ENCODE data around the gene MRI1.
"Not testable (repeated sequence)": the region's sequence is repeated elsewhere in the genome, so short reads cannot be mapped to it uniquely, and the experiment has no call there.

MRI1 gene

DNA sequence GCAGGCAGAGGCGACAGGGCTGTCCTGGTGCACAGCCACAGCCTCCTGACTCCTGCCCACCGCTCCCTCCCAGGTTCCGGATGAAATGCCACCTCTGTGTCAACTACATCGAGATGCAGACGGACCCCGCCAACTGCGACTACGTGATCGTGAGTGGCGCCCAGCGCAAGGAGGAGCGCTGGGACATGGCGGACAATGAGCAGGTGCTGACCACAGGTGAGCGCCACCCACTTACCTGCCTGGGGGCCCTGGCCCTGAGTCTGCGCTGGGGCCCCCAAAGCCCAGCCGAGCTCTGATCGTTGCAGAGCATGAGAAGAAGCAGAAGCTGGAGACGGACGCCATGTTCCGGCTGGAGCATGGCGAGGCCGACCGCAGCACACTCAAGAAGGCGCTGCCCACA is 5.5 kb upstream of the MRI1 start:
- DNase-seq (ENCODE audit: low read depth in 2 of 2) = no peak

DNA sequence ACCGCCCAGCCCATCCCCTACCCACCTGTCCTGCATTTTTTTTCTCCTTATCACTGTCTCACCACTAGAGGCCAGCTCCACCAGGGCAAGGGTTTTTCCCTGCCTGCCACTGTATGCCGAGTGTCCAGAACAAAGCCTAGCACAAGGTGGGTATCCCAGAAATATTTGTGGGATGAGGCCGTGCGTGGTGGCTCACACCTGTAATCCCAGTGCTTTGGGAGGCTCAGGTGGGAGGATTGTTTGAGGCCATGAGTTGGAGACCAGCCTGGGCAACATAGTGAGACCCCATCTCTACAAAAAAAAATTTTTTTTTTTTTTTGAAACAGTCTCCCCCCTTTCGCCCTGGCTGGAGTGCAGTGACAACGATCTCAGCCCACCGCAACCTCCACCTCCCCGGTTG is 2.9 kb upstream of the MRI1 start:
- no peak for DNase-seq (ENCODE audit: low read depth in 2 of 2)

DNA sequence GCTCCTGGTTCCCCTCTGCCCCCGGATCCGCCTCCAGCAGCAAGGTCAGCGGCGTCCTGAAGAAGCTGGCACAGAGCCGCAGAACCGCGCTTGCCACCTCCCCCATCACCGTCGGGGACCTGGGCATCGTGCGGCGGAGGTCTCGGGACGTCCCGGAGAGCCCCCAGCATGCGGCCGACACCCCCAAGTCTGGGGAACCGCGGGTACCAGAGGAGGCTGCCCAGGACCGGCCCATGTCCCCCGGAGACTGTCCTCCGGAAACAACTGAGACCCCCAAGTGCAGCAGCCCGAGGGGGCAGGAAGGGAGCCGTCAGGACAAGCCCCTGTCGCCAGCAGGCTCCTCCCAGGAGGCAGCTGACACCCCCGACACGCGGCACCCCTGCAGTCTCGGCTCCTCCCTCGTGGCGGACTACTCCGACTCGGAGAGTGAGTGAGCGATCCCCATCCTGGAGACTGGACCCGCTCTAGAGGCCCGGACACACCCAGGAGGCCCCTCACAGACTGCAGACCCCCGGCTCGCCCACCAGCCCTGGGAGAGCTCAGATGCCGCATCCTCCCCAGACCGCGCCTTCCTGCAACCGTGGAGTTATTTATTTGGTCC is 1.6 kb upstream of the MRI1 start:
- no peak for DNase-seq (ENCODE audit: low read depth in 2 of 2)

DNA sequence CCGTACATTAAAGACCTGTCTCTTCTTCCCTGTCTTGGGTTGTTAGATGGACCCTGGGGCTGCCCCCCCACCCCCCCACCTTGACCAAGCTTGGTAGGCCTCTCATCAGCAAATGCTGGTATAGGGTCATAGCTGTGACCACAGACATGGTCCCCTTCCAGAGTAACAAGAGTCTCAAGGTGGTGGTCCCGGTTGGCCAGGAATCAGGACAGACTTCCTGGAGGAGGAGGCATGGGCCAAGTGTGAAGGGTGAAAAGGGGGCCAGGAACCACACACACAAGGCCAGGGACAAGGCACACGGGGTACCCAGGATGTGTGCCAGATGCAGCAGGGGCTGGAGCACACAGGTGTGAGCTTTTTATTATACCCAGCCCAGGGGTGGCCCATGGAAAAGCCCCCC is 1.1 kb upstream of the MRI1 start:
- no peak for DNase-seq (ENCODE audit: low read depth in 2 of 2)

DNA sequence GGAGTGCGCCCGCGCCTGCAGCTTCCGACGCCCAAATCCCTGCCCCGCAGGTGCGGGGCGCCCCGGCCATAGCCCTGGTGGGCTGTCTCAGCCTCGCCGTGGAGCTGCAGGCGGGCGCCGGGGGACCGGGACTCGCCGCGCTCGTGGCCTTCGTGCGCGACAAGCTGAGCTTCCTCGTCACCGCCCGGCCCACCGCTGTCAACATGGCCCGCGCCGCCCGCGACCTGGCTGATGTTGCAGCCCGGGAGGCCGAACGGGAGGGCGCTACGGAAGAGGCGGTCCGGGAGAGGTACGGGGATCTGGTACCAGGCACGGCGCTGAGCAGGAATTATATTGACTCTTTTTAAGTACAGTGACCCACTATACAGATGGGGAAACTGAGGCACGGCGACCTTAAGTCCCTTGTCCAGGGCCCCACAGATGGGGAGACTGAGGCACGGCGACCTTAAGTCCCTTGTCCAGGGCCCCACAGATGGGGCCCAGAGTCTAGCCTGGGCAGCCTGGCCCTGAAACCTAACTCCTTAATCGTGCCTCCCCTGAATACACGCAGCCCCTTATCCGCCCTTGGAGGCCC is 586 bp downstream of the MRI1 start:
- DNase-seq (ENCODE audit: low read depth in 2 of 2) = peak in 1 of 2 donors; percentile 17

DNA sequence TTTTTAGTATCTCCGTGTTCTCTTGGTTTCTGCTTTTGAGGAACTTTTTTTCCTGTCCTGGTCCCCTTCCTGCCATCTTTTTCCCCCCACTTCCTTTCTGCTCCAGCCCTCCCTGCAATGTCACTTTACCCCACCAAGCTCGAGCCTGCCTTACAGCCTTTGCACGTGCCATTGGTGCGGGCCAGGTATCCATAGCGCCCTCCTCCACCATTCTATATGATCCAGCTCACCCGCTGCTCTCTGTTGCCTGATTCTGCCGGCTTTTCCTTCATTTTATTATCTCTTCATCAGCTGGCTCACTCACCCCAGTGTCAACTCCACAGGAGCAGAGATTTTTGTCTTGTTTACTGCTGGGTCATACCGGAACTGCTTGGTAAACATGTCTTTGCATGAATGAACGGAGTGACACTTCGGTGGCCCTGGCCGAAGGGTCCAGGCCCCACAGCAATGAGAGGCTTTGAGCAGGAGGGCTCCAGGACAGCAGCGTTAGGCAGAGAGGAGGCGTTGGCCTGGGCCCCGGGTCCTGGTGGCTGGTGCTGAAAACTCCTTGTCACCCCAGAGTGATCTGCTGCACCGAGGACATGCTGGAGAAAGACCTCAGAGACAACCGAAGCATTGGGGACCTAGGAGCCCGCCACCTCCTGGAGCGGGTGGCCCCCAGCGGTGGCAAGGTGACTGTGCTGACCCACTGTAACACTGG is 1.2 kb downstream of the MRI1 start:
- no peak for DNase-seq (ENCODE audit: low read depth in 2 of 2)

DNA sequence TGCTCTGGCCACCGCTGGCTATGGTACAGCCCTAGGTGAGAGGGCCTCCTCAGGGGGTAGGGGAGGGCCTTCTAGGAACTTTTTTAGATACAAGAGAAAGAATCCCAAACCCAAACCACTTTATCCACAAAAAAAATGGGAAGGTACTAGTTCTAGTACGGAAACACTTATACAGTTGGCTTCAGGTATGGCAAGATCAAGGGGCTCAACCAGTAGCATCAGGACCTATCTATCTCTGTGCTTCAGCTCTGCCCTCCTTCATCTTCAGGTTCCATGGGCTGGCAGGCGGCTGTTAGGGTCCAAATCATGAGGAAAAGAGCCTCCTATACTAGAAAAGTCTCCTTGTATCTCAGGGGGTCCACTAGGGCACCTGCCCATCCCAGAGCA is 1.8 kb downstream of the MRI1 start:
- DNase-seq (ENCODE audit: low read depth in 2 of 2) = no peak

DNA sequence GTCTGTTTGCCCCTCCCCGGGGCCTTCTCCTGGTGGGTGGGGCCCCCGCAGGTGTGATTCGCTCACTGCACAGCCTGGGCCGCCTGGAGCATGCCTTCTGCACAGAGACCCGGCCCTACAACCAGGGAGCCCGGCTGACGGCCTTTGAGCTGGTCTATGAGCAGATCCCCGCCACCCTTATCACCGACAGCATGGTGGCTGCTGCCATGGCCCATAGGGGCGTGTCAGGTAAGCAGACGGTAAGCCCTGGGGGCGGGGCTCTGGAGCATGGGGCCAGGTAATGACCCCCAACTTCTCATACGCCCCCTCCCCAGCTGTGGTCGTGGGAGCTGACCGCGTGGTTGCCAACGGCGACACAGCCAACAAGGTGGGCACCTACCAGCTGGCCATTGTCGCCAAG is 4.2 kb downstream of the MRI1 start:
- DNase-seq (ENCODE audit: low read depth in 2 of 2) = no peak

DNA sequence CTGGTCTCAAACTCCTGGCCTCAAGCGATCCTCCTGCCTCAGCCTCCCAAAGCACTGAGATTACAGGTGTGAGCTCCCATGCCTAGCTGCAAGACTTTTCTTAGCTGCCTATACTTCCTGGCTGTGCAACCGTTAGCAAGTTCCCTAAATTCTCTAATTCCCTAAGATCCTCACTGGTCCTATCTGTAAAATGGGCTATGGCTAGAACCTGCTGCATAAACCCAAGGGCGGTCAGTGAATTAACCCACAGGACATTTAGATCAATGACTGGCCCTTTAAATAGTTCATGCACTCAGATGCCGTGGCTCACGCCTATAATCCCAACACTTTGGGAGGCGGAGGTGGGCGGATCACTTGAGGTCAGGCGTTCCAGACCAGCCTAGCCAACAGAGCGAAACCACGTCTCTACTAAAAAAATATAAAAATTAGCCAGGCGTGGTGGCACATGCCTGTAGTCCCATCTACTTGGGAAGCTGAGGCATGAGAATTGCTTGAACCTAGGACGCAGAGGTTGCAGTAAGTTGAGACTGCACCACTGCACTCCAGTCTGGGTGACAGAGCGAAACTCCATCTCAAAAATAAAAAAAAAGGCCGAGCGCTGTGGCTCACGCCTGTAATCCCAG is 5.8 kb downstream of the MRI1 start:
- no peak for DNase-seq (ENCODE audit: low read depth in 2 of 2)

DNA sequence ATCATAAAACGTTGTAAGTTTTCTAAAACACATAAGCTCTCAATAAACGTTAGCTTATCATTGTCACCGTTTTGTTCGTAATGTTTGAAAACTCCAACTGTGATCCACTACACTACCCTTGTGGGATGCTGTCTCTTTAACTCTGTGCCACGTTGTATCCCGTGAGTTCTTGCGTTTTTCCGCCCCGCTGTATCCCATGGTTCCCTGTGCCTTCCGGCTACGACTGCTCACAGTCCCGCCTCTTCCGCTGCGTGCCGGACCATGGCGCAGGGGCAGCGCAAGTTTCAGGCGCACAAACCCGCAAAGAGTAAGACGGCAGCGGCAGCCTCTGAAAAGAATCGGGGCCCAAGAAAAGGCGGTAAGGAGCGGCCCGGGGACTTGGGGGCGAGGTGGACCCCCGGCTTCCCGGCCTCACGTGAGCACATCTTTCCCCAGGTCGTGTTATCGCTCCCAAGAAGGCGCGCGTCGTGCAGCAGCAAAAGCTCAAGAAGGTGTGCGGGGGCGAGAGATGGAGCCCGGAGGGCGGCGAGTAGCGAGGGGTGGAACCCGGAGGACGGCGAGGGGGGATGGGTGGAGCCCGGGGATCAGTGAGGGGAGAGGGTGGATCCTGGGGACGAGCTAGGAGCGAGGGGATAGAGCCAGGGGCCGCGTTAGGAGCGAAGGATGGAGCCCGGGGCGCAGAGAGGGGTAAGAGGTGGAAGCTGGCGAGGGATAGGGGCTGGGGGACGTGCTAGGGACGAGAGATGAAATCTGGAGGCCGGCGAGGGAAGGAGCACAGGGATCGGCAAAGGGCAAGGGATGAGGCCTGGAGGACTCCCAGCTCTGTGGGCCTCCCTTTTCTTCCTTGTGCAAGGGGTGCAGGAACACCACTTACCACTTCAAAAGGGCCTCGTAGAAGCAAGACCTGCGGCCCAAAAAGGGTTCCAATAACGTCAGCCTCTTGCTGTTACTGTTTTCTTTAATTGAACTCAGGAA is 10.2 kb downstream of the MRI1 start, which contains the start of gene C19orf53:
TSS of gene C19orf53 (plus strand) at position 240 of the 975 bp plus-strand sequence. CDS start at position 262, 22 bp downstream.
- peak; percentile 80 to 82 for DNase-seq (ENCODE audit: low read depth in 2 of 2)

DNA sequence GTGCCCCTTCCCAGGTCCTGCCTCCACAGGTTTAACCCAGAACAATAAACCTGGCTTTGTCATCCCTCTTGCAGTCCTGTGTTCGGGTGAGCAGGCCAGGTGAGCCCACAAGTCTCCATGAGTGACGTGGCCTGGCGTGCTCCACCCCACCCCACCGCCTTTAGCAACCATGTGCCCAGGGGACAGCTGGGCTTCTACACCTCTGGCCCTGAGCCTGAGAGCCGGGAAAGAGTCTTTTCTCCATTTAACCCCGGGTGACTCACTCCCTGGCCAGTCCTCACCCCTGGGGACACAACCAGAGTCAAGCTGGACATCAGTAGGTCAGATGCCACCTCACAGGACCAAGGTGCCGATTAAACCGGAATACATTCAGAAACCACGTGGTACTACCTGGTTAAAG is 14.1 kb downstream of the MRI1 start:
- DNase-seq (ENCODE audit: low read depth in 2 of 2) = no peak

DNA sequence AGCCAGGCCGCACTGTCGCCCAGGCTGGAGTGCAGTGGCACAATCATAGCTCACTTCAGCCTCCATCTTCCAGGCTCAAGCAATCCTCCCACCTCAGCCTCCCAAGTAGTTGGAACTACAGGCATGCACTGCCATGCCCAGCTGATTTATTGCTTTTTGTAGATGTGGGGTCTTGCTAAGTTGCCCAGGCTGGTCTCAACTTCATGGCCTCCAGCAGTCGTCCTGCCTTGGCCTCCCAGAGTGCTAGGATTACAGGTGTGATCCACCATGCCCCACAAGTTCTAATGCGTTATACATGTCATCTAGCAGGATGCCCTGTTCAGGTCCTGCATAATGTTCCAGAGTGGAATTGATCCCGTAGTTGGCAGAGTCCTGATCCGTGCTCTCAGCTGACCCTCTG is 14.5 kb downstream of the MRI1 start:
- no peak for DNase-seq (ENCODE audit: low read depth in 2 of 2)

DNA sequence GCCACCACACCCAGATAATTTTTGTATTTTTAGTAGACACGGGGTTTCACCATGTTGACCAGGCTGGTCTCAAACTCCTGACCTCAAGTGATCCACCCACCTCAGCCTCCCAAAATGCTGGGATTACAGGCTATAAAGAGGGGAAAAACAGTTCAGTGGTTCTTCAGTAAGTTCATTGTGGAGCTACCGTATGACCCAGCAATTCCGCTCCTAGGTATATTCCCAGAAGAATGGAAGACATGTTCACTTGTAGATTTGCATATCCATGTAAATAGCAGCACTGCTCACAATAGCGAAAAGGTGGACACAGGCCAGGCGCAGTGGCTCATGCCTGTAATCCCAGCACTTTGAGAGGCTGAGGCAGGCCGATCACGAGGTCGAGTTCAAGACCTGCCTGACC is 15.5 kb downstream of the MRI1 start:
- not testable (repeated sequence) for DNase-seq (ENCODE audit: low read depth in 2 of 2)

DNA sequence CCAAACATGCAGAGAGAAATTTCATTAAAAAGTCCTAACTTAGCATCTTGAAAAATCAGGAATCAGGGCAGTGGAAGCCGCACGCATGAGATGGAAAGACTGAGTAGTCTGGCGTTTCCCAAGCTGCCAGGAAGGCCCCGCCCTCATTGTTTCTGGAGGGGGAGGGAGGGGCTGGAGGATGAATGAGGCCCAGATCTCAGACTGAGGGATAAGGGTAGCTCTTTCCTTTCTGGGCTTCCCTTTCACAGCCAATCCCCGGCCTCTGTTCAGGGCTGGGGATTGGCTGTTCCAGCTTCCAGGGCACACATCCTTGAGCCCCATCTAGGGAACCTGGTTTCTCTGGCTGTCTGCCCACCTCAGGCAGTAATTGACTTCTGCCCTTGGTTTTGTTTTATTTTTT is 17.2 kb downstream of the MRI1 start:
- DNase-seq (ENCODE audit: low read depth in 2 of 2) = no peak

DNA sequence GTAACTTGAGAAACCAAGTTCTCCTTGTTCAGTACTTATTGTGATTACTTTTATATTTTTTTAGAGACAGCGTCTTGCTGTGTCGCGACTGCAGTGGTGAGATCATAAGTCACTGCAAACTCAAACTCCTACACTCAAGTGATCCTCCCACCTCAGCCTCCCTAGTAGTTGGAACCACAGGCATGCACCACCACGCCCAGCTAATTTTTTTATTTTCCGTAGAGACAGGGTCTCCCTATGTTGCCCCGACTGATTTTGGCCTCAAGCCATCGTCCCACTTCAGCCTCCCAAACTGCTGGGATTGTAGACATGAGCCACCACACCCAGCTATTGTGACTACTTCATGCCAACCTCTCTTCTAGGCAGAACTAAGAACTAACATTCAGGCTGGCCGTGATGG is 18.2 kb downstream of the MRI1 start:
- no peak for DNase-seq (ENCODE audit: low read depth in 2 of 2)

DNA sequence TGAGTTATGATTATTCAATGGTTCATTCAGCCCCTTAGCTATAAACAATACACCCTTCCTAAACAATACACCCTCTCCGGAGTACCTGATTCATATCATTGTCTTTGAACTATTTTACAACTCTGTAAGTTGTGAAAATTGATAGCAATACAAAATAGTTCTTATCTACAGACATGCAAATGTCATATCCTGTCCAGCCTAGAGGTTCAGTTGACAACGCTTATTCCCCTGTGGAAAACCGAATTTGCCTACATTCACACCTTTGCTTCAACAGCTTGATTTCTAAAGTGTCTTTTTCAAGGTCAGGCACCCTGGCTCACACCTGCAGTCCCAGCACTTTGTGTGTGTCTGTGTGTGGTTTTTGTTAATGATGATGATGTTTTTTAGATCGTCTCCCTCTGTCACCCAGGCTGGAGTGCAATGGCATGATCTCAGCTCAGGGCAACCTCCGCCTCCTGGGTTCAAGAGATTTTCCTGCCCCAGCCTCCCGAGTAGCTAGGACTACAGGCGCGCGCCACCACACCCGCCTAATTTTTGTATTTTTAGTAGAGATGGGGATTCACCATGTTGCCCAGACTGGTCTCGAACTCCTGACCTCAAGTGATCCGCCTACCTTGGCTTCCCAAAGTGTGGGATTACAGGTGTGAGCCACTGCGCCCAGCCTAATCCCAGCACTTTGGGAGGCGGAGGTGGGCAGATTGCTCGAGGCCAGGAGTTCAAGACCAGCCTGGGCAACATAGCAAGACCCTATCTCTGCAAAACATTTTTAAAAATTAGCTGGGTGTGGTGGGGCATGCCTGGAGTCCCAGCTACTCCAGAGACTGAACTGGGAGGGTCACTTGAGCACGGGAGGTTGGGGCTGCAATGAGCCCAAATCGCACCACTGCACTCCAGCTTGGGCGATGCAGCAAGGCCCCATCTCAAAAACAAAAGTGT is 19.5 kb downstream of the MRI1 start:
- DNase-seq (ENCODE audit: low read depth in 2 of 2) = no peak

DNA sequence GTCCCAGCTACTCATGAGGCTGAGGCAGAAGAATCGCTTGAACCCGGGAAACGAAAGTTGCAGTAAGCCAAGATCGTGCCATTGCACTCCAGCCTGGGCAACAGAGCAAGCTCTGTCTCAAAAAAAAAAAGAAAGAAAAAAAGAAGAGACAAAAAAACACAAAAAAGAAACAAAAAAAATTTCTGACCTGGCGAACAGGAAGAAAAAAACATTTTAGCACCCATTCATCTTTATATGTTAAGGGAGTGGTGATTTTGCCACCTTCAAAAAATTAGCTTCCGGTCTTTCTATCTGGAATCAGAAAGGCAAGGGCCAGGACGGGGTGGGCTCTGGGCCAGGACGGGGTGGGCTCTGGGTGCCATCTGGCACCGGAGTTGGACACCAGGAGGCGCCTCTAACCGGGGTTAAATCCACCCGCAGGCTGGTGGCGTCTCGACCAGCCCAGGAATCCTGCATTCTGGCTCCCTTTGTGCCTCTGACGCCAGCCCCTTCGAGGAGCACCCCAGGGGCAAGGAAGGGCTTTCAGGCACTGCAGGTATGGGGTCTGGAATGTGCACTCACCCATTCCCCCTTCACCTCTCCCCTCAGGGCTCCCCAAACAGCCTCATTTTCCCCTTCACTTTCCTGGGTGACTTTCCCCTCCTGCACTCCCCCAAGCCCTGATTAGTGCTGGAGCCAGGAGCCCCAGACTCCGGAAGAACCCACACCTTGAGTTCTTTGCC is 20.6 kb downstream of the MRI1 start:
- peak; percentile 51 to 54 for DNase-seq (ENCODE audit: low read depth in 2 of 2)

DNA sequence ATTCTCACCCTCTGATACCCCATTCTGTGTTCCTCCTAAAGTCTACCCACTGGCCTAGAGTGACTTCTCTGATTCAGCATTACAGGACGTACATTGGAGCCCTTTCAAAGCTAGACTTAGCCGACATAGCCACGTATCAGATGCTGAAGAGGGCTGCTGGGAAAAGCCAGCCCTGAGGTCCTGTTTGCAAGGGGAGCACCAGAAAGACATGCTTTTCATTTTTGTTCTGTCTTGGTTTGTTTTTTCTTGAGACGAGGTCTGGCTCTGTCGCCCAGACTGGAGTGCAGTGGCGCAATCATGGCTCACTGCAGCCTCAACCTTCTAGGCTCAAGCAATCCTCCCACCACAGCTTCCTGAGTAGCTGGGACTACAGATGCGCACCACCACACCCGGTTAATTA is 24.7 kb downstream of the MRI1 start:
- no peak for DNase-seq (ENCODE audit: low read depth in 2 of 2)

DNA sequence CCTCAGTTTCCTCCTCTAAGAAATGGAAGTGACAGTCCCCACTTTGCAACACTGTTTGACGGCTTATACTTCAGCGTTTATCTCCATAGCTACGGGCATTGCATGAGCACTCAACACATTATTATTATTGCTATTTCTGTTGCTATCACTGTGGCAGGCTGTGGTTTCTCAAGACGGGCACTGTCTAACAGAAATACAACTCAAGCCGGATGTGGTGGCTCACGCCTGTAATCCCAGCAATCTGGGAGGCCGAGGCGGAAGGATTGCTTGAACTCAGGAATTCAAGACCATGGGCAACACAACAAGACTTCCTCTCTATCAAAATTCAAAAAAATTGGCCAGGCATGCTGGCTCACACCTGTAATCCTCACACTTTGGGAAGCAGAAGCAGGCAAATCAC is 26.0 kb downstream of the MRI1 start:
- no peak for DNase-seq (ENCODE audit: low read depth in 2 of 2)

DNA sequence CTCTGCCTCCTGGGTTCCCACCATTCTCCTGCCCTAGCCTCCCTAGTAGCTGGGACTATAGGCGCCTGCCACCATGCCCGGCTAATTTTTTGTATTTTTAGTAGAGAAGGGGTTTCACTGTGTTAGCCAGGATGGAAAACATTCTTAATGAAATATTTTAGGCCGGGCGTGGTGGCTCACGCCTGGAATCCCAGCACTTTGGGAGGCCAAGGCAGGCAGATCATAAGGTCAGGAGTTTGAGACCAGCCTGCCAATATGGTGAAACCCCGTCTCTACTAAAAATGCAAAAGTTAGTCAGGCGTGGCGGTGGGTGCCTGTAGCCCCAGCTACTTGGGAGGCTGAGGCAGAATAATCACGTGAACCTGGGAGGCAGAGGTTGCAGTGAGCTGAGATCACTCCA is 29.0 kb downstream of the MRI1 start:
- not testable (repeated sequence) for DNase-seq (ENCODE audit: low read depth in 2 of 2)
